Gastrocnemius medialis (tissue), 4 donors: ENCODE measurements around the gene TNIK.

Experiments used
- POLR2A ChIP-seq, 2 donors: fragments of 450-650 bp; IDR thresholded peaks; one replicate each; pipeline ENCODE4 v1.6.1; 2017; ENCODE audit warnings: antibody characterized with exemption in 2 of 2, mild to moderate bottlenecking in 2 of 2, moderate library complexity in 2 of 2
- TF ChIP-seq, protein P1 (sequence below), 5 experiments: fragments of 450-650 bp in 3 of 5; fragments of 200-600 bp in 2 of 5; sonication (generic) in 2 of 5; IDR thresholded peaks in 4 of 5; conservative IDR thresholded peaks in 1 of 5; 1 replicate in 4 of 5; 2 replicates in 1 of 5; pipeline ENCODE4 v1.5.1; 2016 to 2019; ENCODE audit warnings: antibody characterized with exemption in 5 of 5, mild to moderate bottlenecking in 3 of 5, moderate library complexity in 3 of 5

DNA sequence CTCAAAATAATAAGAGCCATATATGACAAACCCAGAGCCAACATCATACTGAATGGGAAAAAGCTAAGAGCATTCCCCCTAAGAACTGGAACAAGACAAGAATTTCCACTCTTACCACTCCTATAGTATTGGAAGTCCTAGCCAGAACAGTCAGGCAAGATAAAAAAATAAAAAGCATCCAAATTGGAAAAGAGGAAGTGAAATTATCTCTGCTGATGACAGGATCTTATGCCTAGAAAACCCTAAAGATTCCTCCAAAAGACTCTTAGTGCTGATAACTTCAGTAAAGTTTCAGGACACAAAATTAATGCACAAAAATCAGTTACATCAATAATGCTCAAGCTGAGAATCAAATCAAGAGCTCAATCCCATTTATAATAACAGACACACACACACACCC is 387.8 kb downstream of the TNIK start:
- TF ChIP-seq, protein P1, sequence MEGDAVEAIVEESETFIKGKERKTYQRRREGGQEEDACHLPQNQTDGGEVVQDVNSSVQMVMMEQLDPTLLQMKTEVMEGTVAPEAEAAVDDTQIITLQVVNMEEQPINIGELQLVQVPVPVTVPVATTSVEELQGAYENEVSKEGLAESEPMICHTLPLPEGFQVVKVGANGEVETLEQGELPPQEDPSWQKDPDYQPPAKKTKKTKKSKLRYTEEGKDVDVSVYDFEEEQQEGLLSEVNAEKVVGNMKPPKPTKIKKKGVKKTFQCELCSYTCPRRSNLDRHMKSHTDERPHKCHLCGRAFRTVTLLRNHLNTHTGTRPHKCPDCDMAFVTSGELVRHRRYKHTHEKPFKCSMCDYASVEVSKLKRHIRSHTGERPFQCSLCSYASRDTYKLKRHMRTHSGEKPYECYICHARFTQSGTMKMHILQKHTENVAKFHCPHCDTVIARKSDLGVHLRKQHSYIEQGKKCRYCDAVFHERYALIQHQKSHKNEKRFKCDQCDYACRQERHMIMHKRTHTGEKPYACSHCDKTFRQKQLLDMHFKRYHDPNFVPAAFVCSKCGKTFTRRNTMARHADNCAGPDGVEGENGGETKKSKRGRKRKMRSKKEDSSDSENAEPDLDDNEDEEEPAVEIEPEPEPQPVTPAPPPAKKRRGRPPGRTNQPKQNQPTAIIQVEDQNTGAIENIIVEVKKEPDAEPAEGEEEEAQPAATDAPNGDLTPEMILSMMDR (IDR thresholded peaks at IDR 0.05 in 4 of 5, conservative IDR thresholded peaks at IDR 0.05 in 1 of 5), result no peak
- TF ChIP-seq POLR2A (IDR thresholded peaks at IDR 0.05), result no peak
